ENCODE measurements around the gene ARID3B.
"Not testable (repeated sequence)": the region's sequence is repeated elsewhere in the genome, so short reads cannot be mapped to it uniquely, and the experiment has no call there.

The ARID3B gene

DNA sequence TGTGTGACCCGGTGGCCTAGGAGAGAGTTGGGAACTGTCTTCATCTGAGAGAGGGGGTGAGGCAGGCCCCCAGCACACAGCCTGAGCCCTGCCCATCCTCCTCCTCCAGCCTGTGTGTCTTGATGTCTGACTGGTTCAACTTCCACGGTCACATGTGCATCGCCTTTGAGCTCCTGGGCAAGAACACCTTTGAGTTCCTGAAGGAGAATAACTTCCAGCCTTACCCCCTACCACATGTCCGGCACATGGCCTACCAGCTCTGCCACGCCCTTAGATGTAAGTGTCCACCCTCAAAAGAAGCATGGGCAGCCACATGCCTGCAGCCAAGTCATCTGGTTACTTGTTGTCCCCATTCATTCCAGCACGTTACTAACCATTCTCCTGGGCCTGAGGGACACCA lies 84.7 kb downstream of the ARID3B start:
- DNase-seq = no peak

- DNase-seq = no peak
These were observed 85.3 kb downstream of the ARID3B start for GRCh38 chr15:74626336-74626735.

GRCh38 chr15:74626752-74627692 lies 86.0 kb downstream of the ARID3B start:
- no peak for DNase-seq

DNA sequence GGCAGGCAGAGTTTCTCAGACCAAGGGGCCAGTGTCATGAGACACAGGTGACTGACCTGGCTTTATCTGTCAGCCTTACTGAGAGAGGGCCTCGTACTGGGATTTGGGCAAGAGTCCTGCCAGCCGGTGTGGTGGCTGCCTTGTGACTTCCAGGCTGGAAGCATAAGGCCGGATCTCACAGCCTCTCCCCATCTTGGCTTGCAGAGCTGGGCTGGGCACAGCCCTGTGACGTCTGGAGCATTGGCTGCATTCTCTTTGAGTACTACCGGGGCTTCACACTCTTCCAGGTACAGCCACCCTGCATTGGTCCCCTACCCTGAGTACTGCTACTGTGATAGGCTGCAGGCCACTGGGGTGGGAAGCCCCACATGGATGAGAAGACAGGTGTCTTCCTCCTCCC lies 86.7 kb downstream of the ARID3B start:
- DNase-seq = no peak

- DNase-seq = no peak
These were observed 87.2 kb downstream of the ARID3B start for GRCh38 chr15:74628199-74628598.

GRCh38 chr15:74628949-74629348 lies 87.9 kb downstream of the ARID3B start:
- no peak for DNase-seq

DNA sequence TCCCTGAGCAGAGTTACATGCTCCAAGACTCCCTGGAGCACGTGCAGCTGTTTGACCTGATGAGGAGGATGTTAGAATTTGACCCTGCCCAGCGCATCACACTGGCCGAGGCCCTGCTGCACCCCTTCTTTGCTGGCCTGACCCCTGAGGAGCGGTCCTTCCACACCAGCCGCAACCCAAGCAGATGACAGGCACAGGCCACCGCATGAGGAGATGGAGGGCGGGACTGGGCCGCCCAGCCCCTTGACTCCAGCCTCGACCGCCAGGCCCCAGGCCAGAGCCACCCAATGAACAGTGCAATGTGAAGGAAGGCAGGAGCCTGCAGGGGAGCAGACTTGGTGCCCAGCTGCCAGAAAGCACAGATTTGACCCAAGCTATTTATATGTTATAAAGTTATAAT lies 88.7 kb downstream of the ARID3B start:
- not testable (repeated sequence) for DNase-seq

DNA sequence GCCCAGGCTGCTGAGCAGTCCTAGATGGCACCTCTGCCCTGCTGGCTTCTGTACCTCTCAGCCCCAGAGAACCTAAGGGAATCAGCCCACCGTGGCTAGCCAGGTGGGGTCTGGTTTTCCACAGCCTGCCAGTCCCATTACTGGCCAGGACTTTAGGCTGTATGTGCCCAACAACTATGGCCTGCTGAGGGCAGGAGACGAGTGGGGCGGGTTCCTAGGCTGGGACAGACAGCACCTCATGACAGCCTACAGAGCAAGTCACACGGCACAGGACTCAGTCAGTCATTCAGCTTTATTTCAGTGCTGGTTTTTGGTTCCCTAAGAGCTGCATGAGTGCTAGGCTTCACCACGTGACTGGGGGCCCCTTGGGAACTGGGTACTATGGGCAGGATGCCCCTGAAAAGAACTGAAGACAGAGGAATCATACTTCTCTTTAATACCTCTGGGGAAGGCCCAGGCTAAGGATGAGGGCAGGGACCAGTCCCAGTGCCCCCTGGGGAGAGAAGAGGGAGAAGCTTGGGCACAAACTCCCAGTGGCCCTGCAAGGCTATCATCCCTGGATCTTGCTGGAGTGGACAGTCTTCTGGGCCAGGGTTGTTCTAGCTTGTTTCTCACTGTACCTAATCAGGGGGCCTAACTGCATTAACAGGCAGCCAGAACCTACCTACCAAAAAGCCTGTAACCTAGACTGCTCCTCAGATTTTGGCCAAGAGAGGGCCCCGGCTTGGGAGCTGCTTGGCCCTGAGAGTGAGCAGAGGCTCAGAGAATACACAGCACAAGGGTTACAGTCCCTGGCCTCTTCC lies 89.5 kb downstream of the ARID3B start:
- no peak for DNase-seq

GRCh38 chr15:74631087-74631385 lies 90.0 kb downstream of the ARID3B start:
- DNase-seq = no peak

DNA sequence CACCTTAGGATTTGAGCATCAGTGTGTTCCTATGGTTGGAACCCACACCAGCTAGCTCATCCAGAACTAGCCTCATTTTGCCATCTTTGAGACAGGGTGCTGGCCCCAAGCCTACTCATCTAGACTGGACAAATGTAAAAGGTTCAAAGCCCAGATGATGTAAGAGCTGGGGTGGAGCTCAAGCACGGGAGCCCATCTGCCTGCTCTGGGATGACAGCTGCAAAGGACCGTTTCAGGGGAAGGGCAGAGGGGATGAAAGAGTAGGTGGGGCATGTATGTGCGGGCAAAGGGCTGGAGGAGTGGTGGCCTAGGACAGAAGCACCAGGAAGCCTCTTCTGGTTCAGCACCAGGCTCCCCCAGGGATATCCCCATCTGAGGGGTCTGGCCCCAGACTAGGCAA lies 90.4 kb downstream of the ARID3B start:
- no peak for DNase-seq

DNA sequence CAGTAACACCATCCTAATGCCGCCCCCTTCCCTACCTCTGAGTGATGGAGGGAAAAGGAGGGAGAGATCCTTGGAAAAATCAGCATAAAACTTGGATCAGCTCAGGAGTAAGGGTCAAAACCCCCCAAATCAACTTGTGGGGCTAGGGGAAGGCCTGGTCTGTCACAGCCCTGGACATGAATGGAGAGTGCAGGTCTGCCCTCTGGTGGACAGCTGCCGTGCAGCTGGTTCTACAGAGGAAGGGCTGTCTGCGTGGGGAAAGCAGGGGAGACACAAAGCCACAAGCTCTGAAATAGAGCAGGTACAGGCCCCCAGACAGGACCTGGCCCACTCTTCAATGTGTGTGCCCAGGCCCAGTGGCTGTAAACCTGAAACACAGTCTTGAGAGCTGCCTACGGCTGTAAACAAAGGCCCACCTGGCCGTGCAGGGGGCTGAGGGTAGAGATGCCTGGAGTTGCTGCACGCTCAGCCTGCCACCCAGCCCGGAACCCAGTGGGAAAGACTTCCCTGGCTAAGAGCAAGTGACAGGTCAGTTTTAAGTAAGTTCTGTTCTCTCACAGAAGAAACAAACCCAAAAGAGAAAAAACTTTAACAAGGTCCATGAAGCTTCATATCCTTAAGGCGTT lies 91.0 kb downstream of the ARID3B start:
- DNase-seq = no peak

- DNase-seq = no peak
These were observed 91.6 kb downstream of the ARID3B start for GRCh38 chr15:74632601-74633000.

- no peak for DNase-seq
These were observed 92.8 kb downstream of the ARID3B start for GRCh38 chr15:74633781-74634180.

DNA sequence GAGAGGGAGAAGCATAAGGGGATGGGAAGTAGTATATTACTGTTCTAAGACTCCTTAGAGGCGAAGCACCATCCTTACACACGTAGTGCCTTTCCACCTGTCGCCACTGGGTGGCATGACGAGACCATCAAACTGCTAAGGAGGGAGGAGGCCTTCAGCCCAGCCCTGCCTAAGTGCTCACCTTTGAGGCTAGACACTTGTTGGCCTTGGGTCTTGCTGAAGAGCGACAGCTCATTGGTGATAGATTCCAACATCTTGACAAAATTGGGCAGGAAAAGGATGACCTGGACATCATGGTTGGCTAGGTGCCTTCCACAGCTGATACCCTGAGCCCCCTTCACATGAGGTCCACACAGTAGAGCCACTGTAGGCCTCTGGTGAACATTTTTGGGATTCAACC lies 94.2 kb downstream of the ARID3B start:
- no peak for DNase-seq

DNA sequence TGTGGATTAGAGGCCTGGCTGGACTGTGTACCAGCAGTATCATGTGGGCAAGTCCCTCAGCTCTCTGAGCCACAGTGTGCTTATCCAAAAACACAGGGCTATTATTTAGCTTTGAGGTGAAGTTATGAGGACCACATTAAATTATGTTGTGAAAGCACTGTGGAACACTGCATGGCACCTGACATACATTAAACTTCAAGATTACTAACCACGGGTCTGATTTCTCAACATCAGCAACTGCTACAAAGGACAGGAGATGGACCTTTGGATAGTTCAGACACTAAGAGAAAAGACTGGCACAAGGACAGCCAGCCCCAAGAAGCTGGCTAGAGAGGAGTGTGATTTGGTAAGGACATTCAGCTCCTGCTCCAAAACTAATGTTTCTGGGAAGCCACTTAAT lies 96.0 kb downstream of the ARID3B start:
- no peak for DNase-seq

DNA sequence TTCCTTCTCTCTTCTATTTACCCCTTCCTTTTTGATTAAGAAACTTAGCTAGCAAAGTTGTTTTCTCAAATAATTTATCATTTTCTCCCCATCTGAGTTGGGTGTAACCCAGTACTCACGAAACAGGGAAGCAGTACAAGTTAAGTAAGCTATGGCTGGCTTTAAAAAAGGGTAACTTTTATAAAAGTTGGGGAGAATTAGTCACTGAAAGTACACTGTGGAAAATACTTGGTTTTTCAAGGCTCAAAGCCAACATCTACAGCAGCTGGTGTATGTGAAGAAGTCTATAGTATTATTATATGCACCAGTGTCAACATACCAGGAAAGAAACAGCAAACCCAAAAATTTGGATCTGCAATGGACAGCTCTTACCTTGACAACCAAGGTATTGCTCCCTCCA lies 100.1 kb downstream of the ARID3B start:
- no peak for DNase-seq

DNA sequence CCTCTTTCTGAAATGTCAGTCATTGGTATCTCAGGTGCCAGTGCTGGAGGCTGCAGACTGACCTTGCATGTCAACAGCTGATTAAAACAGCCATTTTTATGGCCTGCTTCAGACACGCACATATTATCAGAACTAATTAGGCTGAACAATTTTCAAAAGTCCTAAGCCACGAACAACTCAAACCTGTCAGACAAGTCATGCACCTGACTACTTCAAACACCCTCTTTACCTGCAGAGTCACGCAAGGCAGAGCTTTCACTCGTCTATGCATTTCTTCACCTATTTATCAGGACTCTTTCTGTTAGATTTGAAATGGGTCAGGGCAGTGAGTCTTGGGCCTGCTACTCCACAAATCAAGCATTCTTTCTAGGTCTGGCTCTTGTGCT lies 101.3 kb downstream of the ARID3B start:
- no peak for DNase-seq

GRCh38 chr15:74642734-74643664 lies 102.0 kb downstream of the ARID3B start:
- DNase-seq = no peak

- no peak for DNase-seq
These were observed 102.7 kb downstream of the ARID3B start for GRCh38 chr15:74643665-74644204.

DNA sequence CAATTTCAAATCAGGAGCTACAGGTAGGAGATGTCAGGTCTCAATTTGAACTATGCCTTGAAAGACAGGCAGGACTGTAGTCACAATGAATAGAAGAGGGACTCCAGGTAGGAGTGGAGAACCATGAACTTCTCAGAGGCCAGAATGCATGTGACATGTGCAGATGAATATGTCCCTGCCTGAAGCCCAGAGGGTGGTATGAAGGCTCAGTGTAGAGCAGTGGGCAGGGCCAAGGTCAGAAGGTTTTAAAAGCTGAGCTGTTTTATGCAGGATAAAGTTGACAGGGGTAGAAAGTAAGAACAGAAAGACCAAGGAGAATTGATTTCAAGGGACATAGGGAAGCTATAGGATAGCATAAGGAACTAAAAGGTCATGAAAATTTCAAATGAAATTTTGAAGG lies 105.5 kb downstream of the ARID3B start:
- DNase-seq = no peak

Measured in DMS 273 treated with DMSO at 0.1 percent for 48 hours (cell line).